GM10266 (cell line): ENCODE measurements around the gene XYLB.

ENCODE experiments used
- DNase-seq: peaks from one replicate; pipeline ENCODE4 v3.0.0; 2012; ENCODE audit errors: extremely low spot score
- CTCF ChIP-seq: IDR thresholded peaks from 2 replicates; pipeline ENCODE4 v1.5.1; 2012; ENCODE audit warnings: mild to moderate bottlenecking, low read depth; ENCODE audit not compliant: control insufficient read depth, insufficient read depth; ENCODE audit errors: missing control alignments

The XYLB gene

GRCh38 chr3:38446085-38446686, 99.6 kb downstream of the XYLB start:
- no peak for TF ChIP-seq CTCF
- DNase-seq, result no peak

GRCh38 chr3:38446812-38447211, 100.2 kb downstream of the XYLB start:
- DNase-seq, result no peak

GRCh38 chr3:38450853-38451252, 104.3 kb downstream of the XYLB start:
- no peak for TF ChIP-seq CTCF
- DNase-seq, result no peak

More at GRCh38 chr3:38446812-38447211, 100.2 kb downstream of the XYLB start:
- TF ChIP-seq CTCF, result no peak

GRCh38 chr3:38453075-38453912, 106.7 kb downstream of the XYLB start, which contains the start of gene ACVR2B:
Gene ACVR2B (plus strand): TSS chr3:38453890. CDS start chr3:38454323, 433 bp downstream.
- DNase-seq, result peak; percentile 96
- TF ChIP-seq CTCF, result no peak

- DNase-seq, result no peak
- no peak for TF ChIP-seq CTCF
Observed at GRCh38 chr3:38453913-38454177, 107.3 kb downstream of the XYLB start.

- peak; percentile 74 for DNase-seq
- TF ChIP-seq CTCF, result no peak
Observed at GRCh38 chr3:38454178-38454883, 107.7 kb downstream of the XYLB start.
